ENCODE measurements around the gene WDR3. TPM values are rescaled to one million over a fixed set of nuclear protein-coding genes. Genes with fewer than 3 reads are reported as not detected.

Gene WDR3
- total RNA-seq, 5 donors from 2014 or later (not counting 1 experiment from before 2014, with no cell fraction given): 12.2 to 32.8 (median 26.2) TPM

DNA sequence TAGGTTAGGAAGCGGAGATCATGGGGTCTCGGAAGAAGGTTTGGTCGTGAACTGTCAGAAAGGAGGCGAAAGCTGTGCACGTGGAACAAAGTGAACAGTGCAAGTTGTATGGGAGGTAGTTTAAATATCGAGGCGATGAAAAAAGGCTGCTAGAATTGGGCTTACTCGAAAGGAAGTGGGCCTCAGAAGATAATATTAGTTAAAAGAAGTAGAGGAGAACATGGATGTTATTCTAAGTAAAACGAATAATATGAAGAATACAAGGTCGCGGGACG lies 571 bp downstream of the WDR3 start:
- H3K36me3 ChIP-seq (ENCODE audit: control insufficient read depth in 2 of 2, extremely low read depth in 1 of 2, insufficient read depth in 1 of 2, low read length in 1 of 2): peaks cover under 1 to 9% of the 10 kb centered on the region in 2 donors
- peak in 3 of 4 experiments; percentile 3 to 8 (median 5) for ATAC-seq (replicated peaks in 1 of 4)
- peaks cover 21 to 26% of the 10 kb centered on the region in 2 experiments for H3K4me1 ChIP-seq (ENCODE audit: control insufficient read depth in 1 of 2, extremely low read depth in 1 of 2, insufficient read depth in 2 of 2, low read length in 2 of 2)
- 1% methylated on average over 12 of the region's 12 CpGs for WGBS (ENCODE audit: insufficient coverage)
- Mint-ChIP-seq H3K4me1 (peaks cover 64 to 76% (median 70%) of the 10 kb centered on the region in 3 donors), H3K9me3 (no peaks in the 10 kb centered on the region), H3K4me3 (peak overlapping the region; percentile 90 to 98 (median 95)), H3K27me3 (no peaks in the 10 kb centered on the region), H3K36me3 (peaks cover 18% of the 10 kb centered on the region), H3K27ac (peak overlapping the region; percentile 85 to 94)
- H3K4me3 ChIP-seq (ENCODE audit: control insufficient read depth in 1 of 2, extremely low read depth in 1 of 2, low read length in 1 of 2): peak overlapping the region; percentile 91 to 98
- DNase-seq: no peak
- no peaks in the 10 kb centered on the region for H3K27me3 ChIP-seq (replicated peaks in 1 of 2; ENCODE audit: control insufficient read depth in 2 of 2, extremely low read depth in 1 of 2, insufficient read depth in 2 of 2, low read length in 1 of 2)
- ChIA-PET CTCF (interaction anchor here in 1 of 2 donors (0.6 kb wide), 1 partner anchor 977 kb away, joined by 6 read pairs; no protein-coding TSS in a partner anchor), POLR2A (interaction anchor here (0.6 to 1.8 kb wide), 4 partner anchors 10 to 563 kb away, joined by 3 to 6 read pairs (median 4); partner anchors contain the start of gene MAN1A2 (in 1 of the 2))
- H3K9me3 ChIP-seq: no peaks in the 10 kb centered on the region
- H3K27ac ChIP-seq (ENCODE audit: low read length): peak overlapping the region; percentile 86

GRCh38 chr1:117930484-117930883 lies 945 bp downstream of the WDR3 start:
- H3K4me3 Mint-ChIP-seq: peak overlapping the region; percentile 90 to 98 (median 95)
- 4% methylated on average over 6 of the region's 6 CpGs for WGBS (ENCODE audit: insufficient coverage)
- no peaks in the 10 kb centered on the region for H3K27me3 Mint-ChIP-seq
- POLR2A ChIA-PET: interaction anchor here (0.6 to 1.8 kb wide), 3 partner anchors 10 to 563 kb away, joined by 3 to 6 read pairs (median 5); partner anchors contain the start of gene MAN1A2 (in 1 of the 2)
- no peaks in the 10 kb centered on the region for H3K27me3 ChIP-seq (replicated peaks in 1 of 2; ENCODE audit: control insufficient read depth in 2 of 2, extremely low read depth in 1 of 2, insufficient read depth in 2 of 2, low read length in 1 of 2)
- no peaks in the 10 kb centered on the region for H3K9me3 ChIP-seq
- CTCF ChIA-PET: interaction anchor here in 1 of 2 donors (0.6 kb wide), 1 partner anchor 977 kb away, joined by 6 read pairs; no protein-coding TSS in a partner anchor
- no peaks in the 10 kb centered on the region for H3K9me3 Mint-ChIP-seq
- H3K4me3 ChIP-seq (ENCODE audit: control insufficient read depth in 1 of 2, extremely low read depth in 1 of 2, low read length in 1 of 2): peak overlapping the region; percentile 91 to 98
- H3K36me3 Mint-ChIP-seq: peaks cover 18% of the 10 kb centered on the region
- H3K4me1 ChIP-seq (ENCODE audit: control insufficient read depth in 1 of 2, extremely low read depth in 1 of 2, insufficient read depth in 2 of 2, low read length in 2 of 2): peaks cover 21 to 26% of the 10 kb centered on the region in 2 experiments
- H3K36me3 ChIP-seq (ENCODE audit: control insufficient read depth in 2 of 2, extremely low read depth in 1 of 2, insufficient read depth in 1 of 2, low read length in 1 of 2): peaks cover 0 to 9% of the 10 kb centered on the region in 2 donors
- H3K27ac Mint-ChIP-seq: peak overlapping the region; percentile 85 to 94
- DNase-seq (peak in 1 of 35 experiments; percentile 7), ATAC-seq (replicated peaks in 1 of 4) (no peak)
- peaks cover 64 to 76% (median 70%) of the 10 kb centered on the region in 3 donors for H3K4me1 Mint-ChIP-seq
- H3K27ac ChIP-seq (ENCODE audit: low read length): peak overlapping the region; percentile 86

DNA sequence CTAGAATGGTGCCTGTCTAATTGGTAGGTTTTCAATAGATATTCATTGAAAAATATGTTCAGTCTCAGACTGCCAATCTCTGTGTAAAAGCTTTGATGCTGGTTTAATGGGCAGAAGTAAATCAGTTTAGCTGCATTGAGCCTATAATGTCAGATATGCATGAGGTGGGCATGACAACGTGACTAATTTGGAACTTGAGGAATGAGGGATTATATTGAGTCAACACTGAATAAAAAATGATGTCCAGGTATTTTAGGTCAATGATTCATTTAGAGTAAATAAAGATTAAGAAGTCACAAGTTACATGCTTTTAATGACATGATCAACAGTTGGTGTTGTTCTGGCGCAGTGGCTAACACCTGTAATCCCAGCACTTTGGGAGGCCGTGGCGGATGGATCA lies 3.0 kb downstream of the WDR3 start:
- no peaks in the 10 kb centered on the region for H3K27me3 Mint-ChIP-seq
- Histone ChIP-seq H3K4me3 (ENCODE audit: control insufficient read depth in 1 of 2, extremely low read depth in 1 of 2, low read length in 1 of 2) (no peak overlapping the region), H3K36me3 (ENCODE audit: control insufficient read depth in 2 of 2, extremely low read depth in 1 of 2, insufficient read depth in 1 of 2, low read length in 1 of 2) (peaks cover 0 to 17% of the 10 kb centered on the region in 2 donors), H3K27ac (ENCODE audit: low read length) (no peak overlapping the region), H3K9me3 (no peaks in the 10 kb centered on the region), H3K27me3 (replicated peaks in 1 of 2; ENCODE audit: control insufficient read depth in 2 of 2, extremely low read depth in 1 of 2, insufficient read depth in 2 of 2, low read length in 1 of 2) (no peaks in the 10 kb centered on the region), H3K4me1 (ENCODE audit: control insufficient read depth in 1 of 2, extremely low read depth in 1 of 2, insufficient read depth in 2 of 2, low read length in 2 of 2) (peaks cover 21 to 26% of the 10 kb centered on the region in 2 experiments)
- no peak overlapping the region for H3K27ac Mint-ChIP-seq
- CTCF ChIA-PET: interaction anchor here in 1 of 2 donors (0.6 kb wide), 1 partner anchor 18 kb away, joined by 4 read pairs; no protein-coding TSS in a partner anchor
- POLR2A ChIA-PET: no interaction called here
- H3K36me3 Mint-ChIP-seq: peaks cover 16% of the 10 kb centered on the region
- DNase-seq (no peak), ATAC-seq (replicated peaks in 1 of 4) (no peak)
- H3K4me3 Mint-ChIP-seq: no peak overlapping the region
- WGBS (ENCODE audit: insufficient coverage): 100% methylated on average over 3 of the region's 4 CpGs
- H3K9me3 Mint-ChIP-seq: no peaks in the 10 kb centered on the region
- peaks cover 46 to 57% (median 51%) of the 10 kb centered on the region in 3 donors for H3K4me1 Mint-ChIP-seq

- H3K27ac Mint-ChIP-seq: no peak overlapping the region
- ATAC-seq (replicated peaks in 1 of 4) (no peak), DNase-seq (no peak)
- no peak overlapping the region for H3K4me3 Mint-ChIP-seq
- H3K9me3 ChIP-seq: no peaks in the 10 kb centered on the region
- H3K27me3 ChIP-seq (replicated peaks in 1 of 2; ENCODE audit: control insufficient read depth in 2 of 2, extremely low read depth in 1 of 2, insufficient read depth in 2 of 2, low read length in 1 of 2): no peaks in the 10 kb centered on the region
- ChIA-PET CTCF (interaction anchor here in 1 of 2 donors (1.1 to 1.7 kb wide), 2 partner anchors 38 to 39 kb away, joined by 3 read pairs; no protein-coding TSS in a partner anchor), POLR2A (no interaction called here)
- WGBS (ENCODE audit: insufficient coverage): no CpG with 5 or more reads among the region's 2 CpGs
- no peaks in the 10 kb centered on the region for H3K27me3 Mint-ChIP-seq
- H3K4me1 Mint-ChIP-seq: peaks cover 39 to 49% (median 42%) of the 10 kb centered on the region in 3 donors
- H3K9me3 Mint-ChIP-seq: no peaks in the 10 kb centered on the region
- peaks cover 16 to 17% of the 10 kb centered on the region in 2 experiments for H3K4me1 ChIP-seq (ENCODE audit: control insufficient read depth in 1 of 2, extremely low read depth in 1 of 2, insufficient read depth in 2 of 2, low read length in 2 of 2)
- no peak overlapping the region for H3K27ac ChIP-seq (ENCODE audit: low read length)
- H3K36me3 ChIP-seq (ENCODE audit: control insufficient read depth in 2 of 2, extremely low read depth in 1 of 2, insufficient read depth in 1 of 2, low read length in 1 of 2): peaks cover 0 to 29% of the 10 kb centered on the region in 2 donors
- H3K36me3 Mint-ChIP-seq: peaks cover 28% of the 10 kb centered on the region
- H3K4me3 ChIP-seq (ENCODE audit: control insufficient read depth in 1 of 2, extremely low read depth in 1 of 2, low read length in 1 of 2): no peak overlapping the region
These were observed 4.2 kb downstream of the WDR3 start for GRCh38 chr1:117933769-117934168.

DNA sequence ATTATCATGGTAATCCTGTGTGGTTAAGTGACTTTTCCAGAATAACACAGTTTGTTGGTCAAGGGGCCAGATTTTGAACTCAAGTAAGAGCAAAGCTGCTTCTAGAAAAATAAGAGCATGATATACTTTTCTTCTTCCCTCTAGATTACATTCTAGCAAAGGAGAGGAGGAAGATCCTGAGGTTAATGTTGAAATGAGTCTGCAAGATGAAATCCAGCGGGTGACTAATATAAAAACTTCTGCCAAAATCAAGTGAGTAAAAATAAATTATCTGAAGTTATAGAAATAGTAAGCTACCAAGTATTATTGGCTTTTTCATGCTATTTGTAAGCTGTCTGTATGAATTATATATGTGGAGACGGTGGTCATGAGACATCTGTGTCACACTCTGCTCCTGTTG lies 12.8 kb downstream of the WDR3 start:
- no peak for DNase-seq
- ChIA-PET CTCF (interaction anchor here in 1 of 2 donors (0.7 kb wide), 1 partner anchor 19 kb away, joined by 8 read pairs; no protein-coding TSS in a partner anchor), POLR2A (interaction anchor here in 1 of 2 donors (1.2 kb wide), 1 partner anchor 13 kb away, joined by 3 read pairs; no protein-coding TSS in a partner anchor)
- H3K4me1 ChIP-seq (ENCODE audit: control insufficient read depth in 1 of 2, extremely low read depth in 1 of 2, insufficient read depth in 2 of 2, low read length in 2 of 2): no peaks in the 10 kb centered on the region
- Mint-ChIP-seq H3K4me1 (peaks cover 0 to 2% (median 0%) of the 10 kb centered on the region in 3 donors), H3K9me3 (no peaks in the 10 kb centered on the region), H3K27me3 (no peaks in the 10 kb centered on the region), H3K4me3 (no peak overlapping the region), H3K27ac (no peak overlapping the region), H3K36me3 (peaks cover 80% of the 10 kb centered on the region)
- H3K27me3 ChIP-seq (replicated peaks in 1 of 2; ENCODE audit: control insufficient read depth in 2 of 2, extremely low read depth in 1 of 2, insufficient read depth in 2 of 2, low read length in 1 of 2): no peaks in the 10 kb centered on the region
- H3K36me3 ChIP-seq (ENCODE audit: control insufficient read depth in 2 of 2, extremely low read depth in 1 of 2, insufficient read depth in 1 of 2, low read length in 1 of 2): peaks cover 4 to 83% of the 10 kb centered on the region in 2 donors
- no peak overlapping the region for H3K4me3 ChIP-seq (ENCODE audit: control insufficient read depth in 1 of 2, extremely low read depth in 1 of 2, low read length in 1 of 2)
- no peaks in the 10 kb centered on the region for H3K9me3 ChIP-seq
- no CpG with 5 or more reads among the region's 2 CpGs for WGBS (ENCODE audit: insufficient coverage)
- H3K27ac ChIP-seq (ENCODE audit: low read length): no peak overlapping the region
- no peak for ATAC-seq (replicated peaks in 1 of 4)

DNA sequence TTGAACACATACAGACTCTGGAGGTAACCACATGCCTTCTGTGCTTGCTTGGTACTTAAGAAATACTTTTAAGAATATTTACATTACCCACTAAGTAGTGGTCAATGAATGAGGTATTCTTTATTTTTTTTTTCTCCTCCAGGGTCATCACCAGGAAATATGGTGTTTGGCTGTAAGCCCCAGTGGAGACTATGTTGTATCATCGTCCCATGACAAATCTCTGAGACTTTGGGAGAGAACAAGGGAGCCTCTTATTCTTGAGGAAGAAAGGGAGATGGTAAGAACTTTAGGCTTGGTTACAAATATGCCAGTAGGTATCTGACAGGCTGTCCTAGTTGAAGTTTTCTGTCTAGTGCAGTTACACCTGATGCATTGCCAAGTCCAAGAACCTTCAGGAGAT lies 22.8 kb downstream of the WDR3 start:
- Histone ChIP-seq H3K4me1 (ENCODE audit: control insufficient read depth in 1 of 2, extremely low read depth in 1 of 2, insufficient read depth in 2 of 2, low read length in 2 of 2) (no peaks in the 10 kb centered on the region), H3K9me3 (no peaks in the 10 kb centered on the region), H3K36me3 (ENCODE audit: control insufficient read depth in 2 of 2, extremely low read depth in 1 of 2, insufficient read depth in 1 of 2, low read length in 1 of 2) (peaks cover 8 to 81% of the 10 kb centered on the region in 2 donors), H3K27ac (ENCODE audit: low read length) (no peak overlapping the region), H3K27me3 (replicated peaks in 1 of 2; ENCODE audit: control insufficient read depth in 2 of 2, extremely low read depth in 1 of 2, insufficient read depth in 2 of 2, low read length in 1 of 2) (no peaks in the 10 kb centered on the region), H3K4me3 (ENCODE audit: control insufficient read depth in 1 of 2, extremely low read depth in 1 of 2, low read length in 1 of 2) (no peak overlapping the region)
- ATAC-seq (replicated peaks in 1 of 4) (no peak), DNase-seq (no peak)
- Mint-ChIP-seq H3K4me1 (no peaks in the 10 kb centered on the region), H3K9me3 (no peaks in the 10 kb centered on the region), H3K4me3 (no peak overlapping the region), H3K27me3 (no peaks in the 10 kb centered on the region), H3K27ac (no peak overlapping the region), H3K36me3 (peaks cover 70% of the 10 kb centered on the region)
- WGBS (ENCODE audit: insufficient coverage): 100% methylated on average over 1 of the region's 1 CpG
- POLR2A ChIA-PET: no interaction called here
- CTCF ChIA-PET: no interaction called here
